GM12878 (cell line): ENCODE results near the gene SPRY2. TPM values are rescaled to one million over a fixed set of nuclear protein-coding genes. Genes with fewer than 3 reads are reported as not detected.

Experiments used
- ATAC-seq: fragments of 200-7000 bp; cut with Tn5 transposase; 3 replicates; pipeline ENCODE4 v1.9.1; 2020; ENCODE audit warnings: mild to moderate bottlenecking, moderate library complexity
- BruUV-seq: library from RNA; stranded (reverse); fragments of 400-500 nt; replicated peaks from 2 replicates; lab custom pipeline; 2021; lab: Mats Ljungman, UMichigan
- CTCF ChIA-PET: fragments of 300-600 bp; sonication (Branson Sonifier 250); formaldehyde crosslinking; extraction: SDS; loops from one replicate; lab custom pipeline; 2021; ENCODE audit warnings: inconsistent platforms; lab: Yijun Ruan, JAX
- POLR2A ChIA-PET: fragments of 350-600 bp; formaldehyde crosslinking; extraction: SDS; loops from one replicate; lab custom pipeline; 2021; ENCODE audit warnings: inconsistent platforms; lab: Charles Lee
- RAD21 ChIA-PET: fragments of 300-600 bp; sonication (Branson Sonifier 250); formaldehyde crosslinking; loops from one replicate; lab custom pipeline; 2023; ENCODE audit warnings: antibody characterized with exemption; ENCODE audit not compliant: unreplicated experiment; lab: Charles Lee
- SMC1A ChIA-PET: fragments of 300-600 bp; sonication (Branson Sonifier 250); formaldehyde crosslinking; loops from one replicate; lab custom pipeline; 2023; ENCODE audit not compliant: unreplicated experiment, uncharacterized antibody; lab: Charles Lee
- DNase-seq: peaks from one replicate; pipeline ENCODE4 v3.0.0-alpha.2; 2011; ENCODE audit warnings: low read depth, low spot score
- FAIRE-seq: peaks from 3 replicates; lab custom pipeline; 2011; peaks lifted over from hg19 to GRCh38; lab: Jason Lieb, UNC
- H2AFZ ChIP-seq: 2 replicates; pipeline ENCODE4 v1.6.0; 2011; ENCODE audit warnings: low read depth, low read length, control low read depth; ENCODE audit not compliant: control insufficient read depth
- H3K27ac ChIP-seq: 2 replicates; pipeline ENCODE4 v1.5.1; 2011; ENCODE audit warnings: control low read depth; ENCODE audit not compliant: control insufficient read depth, insufficient read depth
- H3K27me3 ChIP-seq, 2 experiments: replicated peaks in 1 of 2; 2 replicates each; pipeline versions ENCODE4 v1.6.0 to v1.6.1; 2011; ENCODE audit warnings: low read length in 1 of 2; ENCODE audit not compliant: control insufficient read depth in 2 of 2, insufficient read depth in 2 of 2
- H3K36me3 ChIP-seq, 2 experiments: 2 replicates each; pipeline ENCODE4 v1.5.1; 2011; ENCODE audit warnings: low read length in 1 of 2; ENCODE audit not compliant: control insufficient read depth in 2 of 2, insufficient read depth in 2 of 2
- H3K4me1 ChIP-seq: 2 replicates; pipeline ENCODE4 v1.6.1; 2011; ENCODE audit warnings: mild to moderate bottlenecking, low read length, moderate library complexity, mixed read lengths; ENCODE audit not compliant: control insufficient read depth, insufficient read depth
- H3K4me2 ChIP-seq: 2 replicates; pipeline ENCODE4 v1.6.0; 2011; ENCODE audit warnings: control low read depth; ENCODE audit not compliant: control insufficient read depth, insufficient read depth
- H3K4me3 ChIP-seq: fragments of 200-600 bp; sonication (generic); 2 replicates; pipeline ENCODE4 v1.5.1; 2016
- H3K79me2 ChIP-seq: 2 replicates; pipeline ENCODE4 v1.6.0; 2011; ENCODE audit warnings: low read length; ENCODE audit not compliant: control insufficient read depth, insufficient read depth
- H3K9ac ChIP-seq: 2 replicates; pipeline ENCODE4 v1.8.0; 2011; ENCODE audit warnings: low read length, control low read depth, mixed read lengths; ENCODE audit not compliant: control insufficient read depth, insufficient read depth
- H3K9me3 ChIP-seq: replicated peaks from 3 replicates; pipeline ENCODE4 v1.5.1; 2011; ENCODE audit warnings: mild to moderate bottlenecking, low read length; ENCODE audit not compliant: control insufficient read depth, insufficient read depth
- H4K20me1 ChIP-seq: 2 replicates; pipeline ENCODE4 v1.6.0; 2011; ENCODE audit not compliant: control insufficient read depth, insufficient read depth
- BMI1 ChIP-seq: fragments of 450-650 bp; IDR thresholded peaks from 2 replicates; pipeline ENCODE4 v1.6.1; 2016; ENCODE audit warnings: mild to moderate bottlenecking, moderate library complexity, borderline replicate concordance
- E2F4 ChIP-seq: IDR thresholded peaks from 2 replicates; pipeline ENCODE4 v1.6.1; 2012; ENCODE audit warnings: low read depth, low read length, improper control_type of control experiment
- E2F8 ChIP-seq: fragments of 450-650 bp; IDR thresholded peaks from 2 replicates; pipeline ENCODE4 v1.6.1; 2018; ENCODE audit warnings: mild to moderate bottlenecking, low read depth, moderate library complexity; ENCODE audit not compliant: partially characterized antibody
- EP300 ChIP-seq, 2 experiments: fragments of 150-350 bp in 1 of 2; IDR thresholded peaks; 2 replicates each; pipeline ENCODE4 v1.6.1; 2011 to 2012; ENCODE audit warnings: low read depth in 2 of 2, low read length in 2 of 2, borderline replicate concordance in 1 of 2, improper control_type of control experiment in 1 of 2, inconsistent platforms in 1 of 2; ENCODE audit not compliant: control insufficient read depth in 1 of 2
- FOXK2 ChIP-seq: fragments of 450-650 bp; IDR thresholded peaks from 2 replicates; pipeline ENCODE4 v1.6.1; 2017; ENCODE audit warnings: mild to moderate bottlenecking, moderate library complexity
- IKZF1 ChIP-seq: fragments of 450-650 bp; conservative IDR thresholded peaks from 2 replicates; pipeline ENCODE4 v1.6.1; 2017; ENCODE audit warnings: antibody characterized with exemption, mild to moderate bottlenecking
- IRF3 ChIP-seq: fragments of 450-650 bp; IDR thresholded peaks from 2 replicates; pipeline ENCODE4 v1.6.1; 2014; ENCODE audit warnings: mild to moderate bottlenecking
- MXI1 ChIP-seq: fragments of 150-350 bp; IDR thresholded peaks from 2 replicates; pipeline ENCODE4 v1.6.1; 2011; ENCODE audit warnings: low read depth, mild to moderate bottlenecking, inconsistent platforms, low read length, improper control_type of control experiment
- NBN ChIP-seq: fragments of 450-650 bp; IDR thresholded peaks from 2 replicates; pipeline ENCODE4 v1.6.1; 2016
- NKRF ChIP-seq: fragments of 450-650 bp; conservative IDR thresholded peaks from 2 replicates; pipeline ENCODE4 v1.6.1; 2017; ENCODE audit warnings: mild to moderate bottlenecking, moderate library complexity
- RELB ChIP-seq: fragments of 450-650 bp; IDR thresholded peaks from 2 replicates; pipeline ENCODE4 v1.6.1; 2017; ENCODE audit warnings: low read depth, mild to moderate bottlenecking, moderate library complexity
- SUZ12 ChIP-seq: fragments of 200-600 bp; sonication (generic); IDR thresholded peaks from one replicate; pipeline ENCODE4 v1.6.1; 2018; ENCODE audit warnings: antibody characterized with exemption, mild to moderate bottlenecking; ENCODE audit not compliant: unreplicated experiment
- ZNF207 ChIP-seq: fragments of 450-650 bp; IDR thresholded peaks from 2 replicates; pipeline ENCODE4 v1.6.1; 2014; ENCODE audit warnings: antibody characterized with exemption, mild to moderate bottlenecking, borderline replicate concordance
- ZNF384 ChIP-seq: IDR thresholded peaks from 2 replicates; pipeline ENCODE4 v1.6.1; 2012; ENCODE audit warnings: low read depth, mild to moderate bottlenecking, low read length, improper control_type of control experiment, borderline replicate concordance
- WGBS: methylation state at CpG from one replicate; pipeline ENCODE4 v1.1.6; 2016; ENCODE audit warnings: low lambda C conversion rate; ENCODE audit not compliant: insufficient replicate concordance, insufficient coverage; ENCODE audit errors: missing lambda C conversion rate; 5-methylcytosine and 5-hydroxymethylcytosine counted together
- in situ Hi-C: fragments of 300-500 bp; cut with MboI; formaldehyde crosslinking; loops from 9 replicates; pipeline ENCODE4 v1.14.3; 2018; ENCODE audit warnings: mixed read lengths
- intact Hi-C: fragments of 100-400 bp; cut with micrococcal nuclease; formaldehyde crosslinking; loops from one replicate; pipeline ENCODE4 v1.14.2; 2022; ENCODE audit not compliant: unreplicated experiment
- polyA plus RNA-seq, 11 experiments: library from polyadenylated mRNA; depleted of rRNA in 4 of 11; unstranded in 6 of 11; stranded (reverse) in 5 of 11; fragments of >200 nt; fragmentation: Nextera tagmentation in 4 of 11; fragmentation: Illumina TruSeq in 1 of 11; extraction: Ambion mirVana in 4 of 11; extraction: Trizol in 1 of 11; gene quantifications; 1 replicate in 1 of 11; 2 replicates in 10 of 11; pipeline versions ENCODE4 v1.2.1 to v1.2.3, GENCODE V29; 2011 to 2016; ENCODE audit warnings: inconsistent platforms in 2 of 11, missing spikeins in 2 of 11, low read depth in 1 of 11
- total RNA-seq, 4 experiments: library from RNA; depleted of rRNA in 3 of 4; stranded (reverse); fragments of >200 nt in 3 of 4; fragmentation: Illumina TruSeq in 1 of 4; extraction: Trizol in 1 of 4; gene quantifications; 2 replicates each; pipeline versions ENCODE4 v1.2.1 to v1.2.3, GENCODE V29; 2013 to 2021

The SPRY2 gene
- total and polyA plus RNA-seq, 10 of the 15 experiments (the other 5 are each of a cell fraction or from before 2014, with no cell fraction given): 1.8 to 82.1 (median 9.2) TPM

- DNase-seq (no peak), FAIRE-seq (no peak), ATAC-seq (peak; percentile 9; the same call in 2 of the 3 replicates)
- no peaks in the 10 kb centered on the region for H3K27me3 ChIP-seq
- POLR2A ChIA-PET: interaction anchor here (0.6 to 10.1 kb wide), 6 partner anchors 12 to 682 kb away, joined by 3 to 147 read pairs (median 4); no protein-coding TSS in a partner anchor
- SMC1A ChIA-PET: interaction anchor here (0.5 to 12.6 kb wide), 13 partner anchors 11 to 670 kb away, joined by 3 to 360 read pairs (median 6); no protein-coding TSS in a partner anchor
- in situ Hi-C loops (no loop called here), intact Hi-C loops (no loop called here)
- H3K4me1 ChIP-seq: no peaks in the 10 kb centered on the region
- no peak overlapping the region for H3K4me2 ChIP-seq
- no peak overlapping the region for H3K9ac ChIP-seq
- H4K20me1 ChIP-seq: no peaks in the 10 kb centered on the region
- no peak overlapping the region for H2AFZ ChIP-seq
- no TSS peak for BruUV-seq
- no peak overlapping the region for H3K4me3 ChIP-seq
- no peaks in the 10 kb centered on the region for H3K79me2 ChIP-seq
- H3K9me3 ChIP-seq: no peaks in the 10 kb centered on the region
- RAD21 ChIA-PET: interaction anchor here (0.7 to 11.5 kb wide), 19 partner anchors 12 to 831 kb away, joined by 3 to 347 read pairs (median 6); no protein-coding TSS in a partner anchor
- H3K27ac ChIP-seq: no peak overlapping the region
- no peaks in the 10 kb centered on the region for H3K36me3 ChIP-seq
- 61% methylated on average over 6 of the region's 6 CpGs for WGBS
- CTCF ChIA-PET: interaction anchor here (0.6 to 12.2 kb wide), 9 partner anchors 9 to 138 kb away, joined by 3 to 228 read pairs (median 7); no protein-coding TSS in a partner anchor
- TF ChIP-seq IRF3 (no peak), MXI1 (no peak), E2F8 (no peak), ZNF384 (peak; percentile 80), FOXK2 (no peak), NBN (peak; percentile 67), ZNF207 (0 out of 2 replicates have a peak, but pooled peaks have one; percentile 18), BMI1 (no peak), NKRF (no peak), EP300 (IDR thresholded peaks at IDR 0.05; ENCODE audit: borderline replicate concordance in 1 of 2, control insufficient read depth in 1 of 2, low read depth in 2 of 2, low read length in 2 of 2) (peak in 1 of 2 experiments; percentile 29; a peak in 1 of 4 replicates), SUZ12 (no peak), E2F4 (no peak), IKZF1 (0 out of 2 replicates have a peak, but pooled peaks have one; percentile 26), RELB (peak; percentile 37; the same call in 1 of the 2 replicates)
These were observed 7.8 kb upstream of the SPRY2 start for GRCh38 chr13:80348750-80349149.
